K562 (cell line): Measurements from ENCODE around the gene PARD6B. TPM values are rescaled to one million over a fixed set of nuclear protein-coding genes. Genes with fewer than 3 reads are reported as not detected.

Experiments
- HIVEP1 ChIP-seq: fragments of 250-450 bp; sonication (Bioruptor Pico); IDR thresholded peaks from 2 replicates; pipeline ENCODE4 v1.4.0; 2020; ENCODE audit warnings: mild to moderate bottlenecking
- MCM7 ChIP-seq, 2 experiments: fragments of 450-650 bp; IDR thresholded peaks; 2 replicates each; pipeline ENCODE4 v1.6.1; 2016 to 2018
- STAT5B ChIP-seq: fragments of 250-450 bp; sonication (Bioruptor Pico); IDR thresholded peaks from 2 replicates; pipeline ENCODE4 v1.8.0; 2021; ENCODE audit warnings: mild to moderate bottlenecking, inconsistent platforms
- TCF7L2 ChIP-seq: fragments of 150-350 bp; IDR thresholded peaks from 2 replicates; pipeline ENCODE4 v1.6.1; 2016; ENCODE audit warnings: low read depth, mild to moderate bottlenecking, low read length, moderate library complexity
- ZEB2 ChIP-seq: fragments of 450-650 bp; IDR thresholded peaks from 2 replicates; pipeline ENCODE4 v1.6.1; 2016
- ZFP91 ChIP-seq: sonication (generic); formaldehyde crosslinking; IDR thresholded peaks from 2 replicates; pipeline ENCODE4 v1.8.0; 2022; ENCODE audit warnings: mild to moderate bottlenecking, missing genetic modification reagents
- ZNF197 ChIP-seq: fragments of 200-800 bp; sonication (Bioruptor generic); IDR thresholded peaks from 2 replicates; pipeline ENCODE4 v1.6.1; 2016; ENCODE audit warnings: low read depth, missing genetic modification characterization, missing compliant biosample characterization
- ZNF398 ChIP-seq: fragments of 250-450 bp; sonication (Bioruptor Pico); IDR thresholded peaks from 2 replicates; pipeline ENCODE4 v1.8.0; 2021; ENCODE audit warnings: moderate library complexity, mild to moderate bottlenecking, inconsistent platforms
- ZNF780A ChIP-seq: fragments of 250-450 bp; sonication (Bioruptor Pico); IDR thresholded peaks from 2 replicates; pipeline ENCODE4 v1.5.0; 2021; ENCODE audit warnings: mild to moderate bottlenecking
- polyA plus RNA-seq, 8 experiments: library from polyadenylated mRNA; depleted of rRNA in 4 of 8; stranded (reverse) in 5 of 8; unstranded in 3 of 8; fragments of >200 nt; fragmentation: Nextera tagmentation in 2 of 8; fragmentation: Illumina TruSeq in 1 of 8; extraction: Ambion mirVana in 2 of 8; extraction: Trizol in 1 of 8; gene quantifications; 2 replicates each; pipeline versions ENCODE4 v1.2.1 to v1.2.3, GENCODE V29; 2011 to 2014; ENCODE audit warnings: inconsistent platforms in 1 of 8, missing spikeins in 1 of 8
- total RNA-seq, 7 experiments: library from RNA; depleted of rRNA in 6 of 7; stranded (reverse); fragments of >200 nt in 6 of 7; fragmentation: Illumina TruSeq in 2 of 7; extraction: Trizol in 2 of 7; gene quantifications; 2 replicates each; pipeline versions ENCODE4 v1.2.1 to v1.2.3, GENCODE V29; 2011 to 2021; ENCODE audit warnings: low replicate concordance in 1 of 7
- TF ChIP-seq, protein P1 (sequence below), 2 experiments: IDR thresholded peaks; 2 replicates each; pipeline ENCODE4 v1.6.1; 2012; ENCODE audit warnings: improper control_type of control experiment in 2 of 2, low read depth in 2 of 2, low read length in 2 of 2, borderline replicate concordance in 1 of 2
- TF ChIP-seq, protein P2 (sequence below): sonication (generic); formaldehyde crosslinking; IDR thresholded peaks from 2 replicates; pipeline ENCODE4 v1.8.0; 2022; ENCODE audit warnings: mild to moderate bottlenecking, missing genetic modification reagents, borderline replicate concordance
- TF ChIP-seq, protein P3 (sequence below): sonication (generic); formaldehyde crosslinking; IDR thresholded peaks from 2 replicates; pipeline ENCODE4 v1.8.0; 2022; ENCODE audit warnings: missing genetic modification reagents, mild to moderate bottlenecking, borderline replicate concordance
- TF ChIP-seq, protein P4 (sequence below): fragments of 450-650 bp; conservative IDR thresholded peaks from 2 replicates; pipeline ENCODE4 v1.6.1; 2016; ENCODE audit warnings: missing genetic modification characterization, low read depth, mild to moderate bottlenecking, control low read depth, missing compliant biosample characterization

PARD6B gene
- total and polyA plus RNA-seq, 9 of the 15 experiments (the other 6 are each of a cell fraction or from before 2014, with no cell fraction given) = 1.7 to 12.3 (median 5.5) TPM

- TF ChIP-seq, protein P1, sequence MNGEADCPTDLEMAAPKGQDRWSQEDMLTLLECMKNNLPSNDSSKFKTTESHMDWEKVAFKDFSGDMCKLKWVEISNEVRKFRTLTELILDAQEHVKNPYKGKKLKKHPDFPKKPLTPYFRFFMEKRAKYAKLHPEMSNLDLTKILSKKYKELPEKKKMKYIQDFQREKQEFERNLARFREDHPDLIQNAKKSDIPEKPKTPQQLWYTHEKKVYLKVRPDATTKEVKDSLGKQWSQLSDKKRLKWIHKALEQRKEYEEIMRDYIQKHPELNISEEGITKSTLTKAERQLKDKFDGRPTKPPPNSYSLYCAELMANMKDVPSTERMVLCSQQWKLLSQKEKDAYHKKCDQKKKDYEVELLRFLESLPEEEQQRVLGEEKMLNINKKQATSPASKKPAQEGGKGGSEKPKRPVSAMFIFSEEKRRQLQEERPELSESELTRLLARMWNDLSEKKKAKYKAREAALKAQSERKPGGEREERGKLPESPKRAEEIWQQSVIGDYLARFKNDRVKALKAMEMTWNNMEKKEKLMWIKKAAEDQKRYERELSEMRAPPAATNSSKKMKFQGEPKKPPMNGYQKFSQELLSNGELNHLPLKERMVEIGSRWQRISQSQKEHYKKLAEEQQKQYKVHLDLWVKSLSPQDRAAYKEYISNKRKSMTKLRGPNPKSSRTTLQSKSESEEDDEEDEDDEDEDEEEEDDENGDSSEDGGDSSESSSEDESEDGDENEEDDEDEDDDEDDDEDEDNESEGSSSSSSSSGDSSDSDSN (IDR thresholded peaks at IDR 0.05; ENCODE audit: borderline replicate concordance in 1 of 2, low read depth in 2 of 2, low read length in 2 of 2) = peak in 1 of 2 experiments; percentile 58; a peak in 2 of 4 replicates
- TF ChIP-seq, protein P2, sequence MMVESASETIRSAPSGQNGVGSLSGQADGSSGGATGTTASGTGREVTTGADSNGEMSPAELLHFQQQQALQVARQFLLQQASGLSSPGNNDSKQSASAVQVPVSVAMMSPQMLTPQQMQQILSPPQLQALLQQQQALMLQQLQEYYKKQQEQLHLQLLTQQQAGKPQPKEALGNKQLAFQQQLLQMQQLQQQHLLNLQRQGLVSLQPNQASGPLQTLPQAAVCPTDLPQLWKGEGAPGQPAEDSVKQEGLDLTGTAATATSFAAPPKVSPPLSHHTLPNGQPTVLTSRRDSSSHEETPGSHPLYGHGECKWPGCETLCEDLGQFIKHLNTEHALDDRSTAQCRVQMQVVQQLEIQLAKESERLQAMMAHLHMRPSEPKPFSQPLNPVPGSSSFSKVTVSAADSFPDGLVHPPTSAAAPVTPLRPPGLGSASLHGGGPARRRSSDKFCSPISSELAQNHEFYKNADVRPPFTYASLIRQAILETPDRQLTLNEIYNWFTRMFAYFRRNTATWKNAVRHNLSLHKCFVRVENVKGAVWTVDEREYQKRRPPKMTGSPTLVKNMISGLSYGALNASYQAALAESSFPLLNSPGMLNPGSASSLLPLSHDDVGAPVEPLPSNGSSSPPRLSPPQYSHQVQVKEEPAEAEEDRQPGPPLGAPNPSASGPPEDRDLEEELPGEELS (CRISPR knock-in tag) = no peak
- TF ChIP-seq ZNF398 (no peak), MCM7 (IDR thresholded peaks at IDR 0.05) (0 out of 4 replicates have a peak, but pooled peaks of 1 of the 2 experiments have one; percentile 7), ZNF197 (CRISPR knock-in tag) (no peak), ZEB2 (peak; percentile 72; the same call in 1 of the 2 replicates), STAT5B (CRISPR knock-in tag) (no peak), TCF7L2 (no peak), HIVEP1 (CRISPR knock-in tag) (no peak), ZNF780A (CRISPR knock-in tag) (no peak), ZFP91 (CRISPR knock-in tag) (no peak)
- TF ChIP-seq, protein P3, sequence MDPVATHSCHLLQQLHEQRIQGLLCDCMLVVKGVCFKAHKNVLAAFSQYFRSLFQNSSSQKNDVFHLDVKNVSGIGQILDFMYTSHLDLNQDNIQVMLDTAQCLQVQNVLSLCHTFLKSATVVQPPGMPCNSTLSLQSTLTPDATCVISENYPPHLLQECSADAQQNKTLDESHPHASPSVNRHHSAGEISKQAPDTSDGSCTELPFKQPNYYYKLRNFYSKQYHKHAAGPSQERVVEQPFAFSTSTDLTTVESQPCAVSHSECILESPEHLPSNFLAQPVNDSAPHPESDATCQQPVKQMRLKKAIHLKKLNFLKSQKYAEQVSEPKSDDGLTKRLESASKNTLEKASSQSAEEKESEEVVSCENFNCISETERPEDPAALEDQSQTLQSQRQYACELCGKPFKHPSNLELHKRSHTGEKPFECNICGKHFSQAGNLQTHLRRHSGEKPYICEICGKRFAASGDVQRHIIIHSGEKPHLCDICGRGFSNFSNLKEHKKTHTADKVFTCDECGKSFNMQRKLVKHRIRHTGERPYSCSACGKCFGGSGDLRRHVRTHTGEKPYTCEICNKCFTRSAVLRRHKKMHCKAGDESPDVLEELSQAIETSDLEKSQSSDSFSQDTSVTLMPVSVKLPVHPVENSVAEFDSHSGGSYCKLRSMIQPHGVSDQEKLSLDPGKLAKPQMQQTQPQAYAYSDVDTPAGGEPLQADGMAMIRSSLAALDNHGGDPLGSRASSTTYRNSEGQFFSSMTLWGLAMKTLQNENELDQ (CRISPR knock-in tag) = no peak
- TF ChIP-seq, protein P4, sequence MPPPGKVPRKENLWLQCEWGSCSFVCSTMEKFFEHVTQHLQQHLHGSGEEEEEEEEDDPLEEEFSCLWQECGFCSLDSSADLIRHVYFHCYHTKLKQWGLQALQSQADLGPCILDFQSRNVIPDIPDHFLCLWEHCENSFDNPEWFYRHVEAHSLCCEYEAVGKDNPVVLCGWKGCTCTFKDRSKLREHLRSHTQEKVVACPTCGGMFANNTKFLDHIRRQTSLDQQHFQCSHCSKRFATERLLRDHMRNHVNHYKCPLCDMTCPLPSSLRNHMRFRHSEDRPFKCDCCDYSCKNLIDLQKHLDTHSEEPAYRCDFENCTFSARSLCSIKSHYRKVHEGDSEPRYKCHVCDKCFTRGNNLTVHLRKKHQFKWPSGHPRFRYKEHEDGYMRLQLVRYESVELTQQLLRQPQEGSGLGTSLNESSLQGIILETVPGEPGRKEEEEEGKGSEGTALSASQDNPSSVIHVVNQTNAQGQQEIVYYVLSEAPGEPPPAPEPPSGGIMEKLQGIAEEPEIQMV (tag) = no peak
Measured at GRCh38 chr20:50724851-50725723, 6.3 kb upstream of the PARD6B start (continued).
